ENCODE data around the gene UBR3.

GRCh38 chr2:169966454-169966853 lies 139.2 kb downstream of the UBR3 start:
- TF ChIP-seq CTCF (IDR thresholded peaks at IDR 0.05; ENCODE audit: low read length) (no peak), EZH2phosphoT487 (IDR thresholded peaks at IDR 0.05; ENCODE audit: low read length) (no peak), EZH2 (optimal IDR thresholded peaks at IDR 0.05; ENCODE audit: low read depth, low read length) (no peak)

Measured in MM.1S (cell line).